SK-N-SH (cell line): ENCODE data around the gene GCC1.

Experiments
- CHD2 ChIP-seq: fragments of 150-350 bp; IDR thresholded peaks from 2 replicates; pipeline ENCODE4 v1.6.1; 2018; ENCODE audit warnings: low read length; ENCODE audit not compliant: partially characterized antibody
- CTCF ChIP-seq: fragments of 200-600 bp; sonication (generic); IDR thresholded peaks from 2 replicates; pipeline ENCODE4 v1.6.1; 2017; ENCODE audit warnings: antibody characterized with exemption, mild to moderate bottlenecking, moderate library complexity
- EZH2phosphoT487 ChIP-seq: fragments of 200-600 bp; sonication (generic); IDR thresholded peaks from 2 replicates; pipeline ENCODE4 v1.6.1; 2017; ENCODE audit warnings: low read depth, mixed run types, mild to moderate bottlenecking, antibody characterized with exemption, moderate library complexity, borderline replicate concordance
- GABPA ChIP-seq: IDR thresholded peaks from 2 replicates; pipeline ENCODE4 v1.4.0; 2012; ENCODE audit warnings: low read depth, mild to moderate bottlenecking
- JUND ChIP-seq: IDR thresholded peaks from 2 replicates; pipeline ENCODE4 v1.4.0; 2012
- NRF1 ChIP-seq: IDR thresholded peaks from 2 replicates; pipeline ENCODE4 v1.6.1; 2012; ENCODE audit warnings: low read depth, mild to moderate bottlenecking, low read length
- POLR2AphosphoS5 ChIP-seq: IDR thresholded peaks from 2 replicates; pipeline ENCODE4 v1.6.1; 2012; ENCODE audit warnings: low read depth, low read length
- RAD21 ChIP-seq: IDR thresholded peaks from 2 replicates; pipeline ENCODE4 v1.6.1; 2012; ENCODE audit warnings: mild to moderate bottlenecking, low read length
- RXRA ChIP-seq: IDR thresholded peaks from 2 replicates; pipeline ENCODE4 v1.4.0; 2012; ENCODE audit warnings: low read depth, mild to moderate bottlenecking, borderline replicate concordance
- SIN3A ChIP-seq: IDR thresholded peaks from 2 replicates; pipeline ENCODE4 v1.6.1; 2012; ENCODE audit warnings: low read depth, mild to moderate bottlenecking, low read length, moderate library complexity, borderline replicate concordance
- YY1 ChIP-seq: IDR thresholded peaks from 2 replicates; pipeline ENCODE4 v1.4.0; 2012; ENCODE audit warnings: low read depth, mild to moderate bottlenecking

DNA sequence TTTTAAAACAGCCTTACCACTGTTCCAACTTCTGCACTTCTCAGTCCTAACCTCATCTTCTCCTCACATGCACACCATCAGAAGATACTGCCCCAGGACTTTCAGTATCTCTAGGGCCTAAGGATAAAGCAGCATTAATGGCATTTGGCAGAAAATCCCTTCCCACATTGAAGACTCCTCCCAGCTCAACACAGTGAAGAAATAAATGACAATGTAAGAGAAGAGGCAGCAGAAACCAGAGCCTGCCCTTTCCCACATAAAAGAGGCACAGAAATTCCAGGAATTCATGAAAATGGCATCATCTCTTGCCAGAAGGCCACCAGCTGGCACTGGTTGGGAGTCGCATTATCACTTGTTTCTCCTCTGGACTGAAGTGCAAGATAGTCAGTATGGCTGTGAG is 3.7 kb downstream of the GCC1 start:
- TF ChIP-seq CHD2 (no peak), NRF1 (no peak), CTCF (no peak), POLR2AphosphoS5 (no peak), RAD21 (no peak), EZH2phosphoT487 (no peak), JUND (no peak), RXRA (no peak), SIN3A (no peak), GABPA (no peak), YY1 (no peak)
